ENCODE measurements around the gene DMD.

DMD gene

DNA sequence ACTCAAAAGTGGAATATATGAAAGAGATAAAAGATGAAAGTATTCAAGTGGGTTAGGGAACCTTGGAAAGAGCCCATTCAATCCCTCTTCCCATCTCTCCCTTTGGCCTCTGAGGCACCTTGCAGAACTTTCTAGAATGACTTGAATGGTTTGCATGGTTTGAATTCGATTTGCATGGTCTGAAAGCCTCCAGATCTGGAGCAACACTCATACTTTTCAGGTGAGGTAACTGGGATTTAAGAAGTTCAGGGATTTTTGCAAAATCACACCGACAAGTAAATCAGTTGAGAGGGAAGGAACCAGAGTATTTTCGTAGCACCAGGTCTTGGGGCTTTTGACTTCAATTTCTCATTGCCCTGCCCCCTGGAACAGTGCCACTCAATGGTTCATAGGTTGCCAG, 1663.5 kb downstream of the DMD start:
- in situ Hi-C loops (cut with HindIII; ENCODE audit: low sequenced_read_pairs) = no loop called here

DNA sequence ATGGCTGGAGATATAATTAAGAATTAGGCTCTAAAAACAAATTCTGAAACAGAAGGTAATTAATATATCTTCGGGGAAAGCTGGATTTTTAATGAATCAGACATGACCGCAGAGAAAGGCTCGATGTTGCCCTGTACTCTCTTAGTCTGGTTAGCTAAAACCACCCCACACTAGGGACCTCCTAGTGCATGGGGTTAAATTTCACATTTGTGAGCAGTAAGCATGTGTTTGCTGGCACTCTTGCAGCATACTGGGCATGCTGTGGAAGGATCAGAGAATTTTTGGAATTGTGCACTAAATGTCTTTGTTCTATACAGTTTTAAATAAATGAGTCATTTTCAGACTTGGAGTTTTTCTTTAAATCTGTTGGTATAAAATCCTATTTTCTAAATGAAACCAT, 1663.9 kb downstream of the DMD start:
- in situ Hi-C loops (cut with HindIII; ENCODE audit: low sequenced_read_pairs) = no loop called here

GRCh38 chrX:31546126-31546525, 1665.2 kb downstream of the DMD start:
- in situ Hi-C loops (cut with HindIII; ENCODE audit: low sequenced_read_pairs) = no loop called here

DNA sequence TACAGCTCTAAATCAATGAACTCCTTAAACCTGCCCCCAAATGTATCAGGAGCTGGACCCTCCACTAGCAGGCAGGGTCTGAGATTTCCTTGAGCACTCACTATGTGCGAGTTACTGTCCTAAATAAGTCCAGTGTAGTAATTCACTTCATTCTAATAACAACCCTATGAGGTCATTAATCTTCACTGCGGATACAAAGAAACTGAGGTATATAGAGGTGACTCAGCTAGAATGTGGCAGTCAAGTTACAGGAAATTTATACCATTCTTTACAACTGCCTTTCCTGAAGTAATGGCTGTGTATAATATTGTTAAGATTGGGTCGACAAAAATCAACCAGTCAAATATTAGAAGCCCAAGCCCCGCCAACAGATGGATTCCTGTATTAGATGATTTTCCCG, 1665.6 kb downstream of the DMD start:
- in situ Hi-C loops (cut with HindIII; ENCODE audit: low sequenced_read_pairs) = no loop called here

DNA sequence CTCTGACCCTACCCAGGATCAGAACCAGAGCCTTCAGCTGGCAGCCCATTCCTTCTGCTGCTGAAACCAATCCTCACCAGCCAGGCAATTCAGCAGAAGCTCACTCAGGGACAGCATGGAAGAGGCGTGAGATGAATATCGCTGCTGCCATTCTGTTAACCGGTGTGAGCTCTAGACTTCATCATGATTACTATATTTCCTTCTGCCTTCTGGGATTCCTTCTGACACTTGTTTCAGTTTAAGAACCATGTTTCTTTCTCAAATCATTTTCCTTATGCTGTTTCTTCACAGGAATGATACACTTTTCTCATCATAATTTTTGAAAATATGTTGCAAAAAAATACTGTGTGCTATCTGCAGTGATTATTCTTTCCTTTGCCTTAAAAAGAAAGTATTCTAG, 1666.2 kb downstream of the DMD start:
- in situ Hi-C loops (cut with HindIII; ENCODE audit: low sequenced_read_pairs) = no loop called here

- in situ Hi-C loops (cut with HindIII; ENCODE audit: low sequenced_read_pairs) = no loop called here
These were observed 1667.7 kb downstream of the DMD start for GRCh38 chrX:31543634-31544033.

- in situ Hi-C loops (cut with HindIII; ENCODE audit: low sequenced_read_pairs) = no loop called here
These were observed 1668.8 kb downstream of the DMD start for GRCh38 chrX:31542566-31542965.

DNA sequence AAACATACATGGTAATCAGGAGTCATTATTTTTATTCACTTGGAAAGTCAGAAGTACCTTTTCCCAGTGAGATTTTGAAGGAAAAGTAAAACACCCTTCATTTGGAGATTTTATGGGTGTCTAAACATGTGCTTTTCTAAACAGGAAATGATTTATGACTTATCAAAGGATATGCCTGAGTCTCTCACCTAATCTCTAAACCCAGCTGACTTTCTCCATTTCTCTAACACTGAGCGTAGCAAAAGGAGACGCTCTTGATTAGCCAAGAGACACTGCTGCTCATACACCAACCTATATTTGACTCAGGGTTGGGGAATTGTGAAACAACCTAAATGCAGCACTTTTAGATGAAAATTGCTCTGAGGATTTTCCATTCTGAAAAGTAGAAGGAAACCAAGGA, 1671.0 kb downstream of the DMD start:
- in situ Hi-C loops (cut with HindIII; ENCODE audit: low sequenced_read_pairs) = no loop called here

GRCh38 chrX:31527455-31528126, 1683.8 kb downstream of the DMD start:
- in situ Hi-C loops (cut with HindIII; ENCODE audit: low sequenced_read_pairs) = no loop called here

- in situ Hi-C loops (cut with HindIII; ENCODE audit: low sequenced_read_pairs) = no loop called here
These were observed 1687.3 kb downstream of the DMD start for GRCh38 chrX:31523884-31524536.

GRCh38 chrX:31522760-31523159, 1688.6 kb downstream of the DMD start:
- in situ Hi-C loops (cut with HindIII; ENCODE audit: low sequenced_read_pairs) = no loop called here

GRCh38 chrX:31521941-31522340, 1689.4 kb downstream of the DMD start:
- in situ Hi-C loops (cut with HindIII; ENCODE audit: low sequenced_read_pairs) = no loop called here

GRCh38 chrX:31516527-31516926, 1694.8 kb downstream of the DMD start:
- in situ Hi-C loops (cut with HindIII; ENCODE audit: low sequenced_read_pairs) = no loop called here

DNA sequence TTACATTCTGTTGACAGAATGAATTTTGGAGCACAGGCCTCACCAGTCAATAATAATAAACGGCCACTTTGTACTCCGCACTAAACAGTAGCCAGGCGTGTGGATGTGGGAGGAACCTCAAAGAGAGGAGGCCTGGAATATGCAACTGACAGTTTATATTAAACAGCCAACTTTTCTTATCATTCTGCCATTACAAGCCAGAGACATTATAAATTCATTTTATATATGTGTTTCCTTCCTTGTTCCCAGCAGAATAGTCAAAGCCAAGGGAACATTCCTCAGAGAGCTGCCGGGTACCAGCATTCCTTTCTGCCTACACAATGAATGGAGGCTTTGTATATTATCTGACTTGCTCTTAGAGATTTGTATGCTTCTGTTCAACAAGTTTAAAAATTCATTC, 1703.0 kb downstream of the DMD start:
- in situ Hi-C loops (cut with HindIII; ENCODE audit: low sequenced_read_pairs) = no loop called here

DNA sequence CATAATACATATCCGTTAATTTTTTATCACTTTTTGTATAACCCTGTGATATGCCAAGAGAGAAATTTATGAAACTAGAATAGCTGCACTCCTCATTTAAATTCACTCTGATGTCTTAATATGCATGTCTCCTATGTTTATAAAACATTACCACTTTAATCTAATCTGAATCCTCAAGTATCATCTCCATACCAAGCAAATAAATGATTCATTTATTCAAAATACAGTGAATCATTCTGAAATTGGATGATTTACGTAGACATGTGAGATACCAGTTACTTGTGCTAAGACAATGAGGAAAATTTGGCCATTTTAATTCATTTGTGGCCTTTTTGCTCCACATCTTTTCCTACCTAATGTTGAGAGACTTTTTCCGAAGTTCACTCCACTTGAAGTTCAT, 1704.4 kb downstream of the DMD start:
- in situ Hi-C loops (cut with HindIII; ENCODE audit: low sequenced_read_pairs) = no loop called here

GRCh38 chrX:31506360-31506759, 1705.0 kb downstream of the DMD start:
- in situ Hi-C loops (cut with HindIII; ENCODE audit: low sequenced_read_pairs) = no loop called here

DNA sequence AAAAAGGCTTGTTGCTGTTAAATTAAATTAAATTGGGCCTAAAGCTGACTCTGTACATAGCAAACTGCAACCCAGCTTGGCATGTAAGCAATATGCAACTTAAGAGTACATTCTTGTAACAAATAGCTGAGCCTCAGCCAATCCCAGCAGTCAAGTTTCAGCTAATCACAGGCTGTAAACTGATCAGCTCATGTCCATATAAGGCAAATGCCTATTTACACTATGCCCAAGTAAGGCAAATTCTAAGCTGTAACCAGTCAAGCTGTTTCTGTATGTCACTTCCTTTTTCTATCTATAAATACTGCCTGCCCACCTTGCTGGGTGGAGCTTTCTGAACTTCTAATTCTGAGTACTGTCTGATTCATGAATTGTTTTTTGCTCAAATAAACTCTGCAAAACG, 1710.4 kb downstream of the DMD start:
- in situ Hi-C loops (cut with HindIII; ENCODE audit: low sequenced_read_pairs) = no loop called here

DNA sequence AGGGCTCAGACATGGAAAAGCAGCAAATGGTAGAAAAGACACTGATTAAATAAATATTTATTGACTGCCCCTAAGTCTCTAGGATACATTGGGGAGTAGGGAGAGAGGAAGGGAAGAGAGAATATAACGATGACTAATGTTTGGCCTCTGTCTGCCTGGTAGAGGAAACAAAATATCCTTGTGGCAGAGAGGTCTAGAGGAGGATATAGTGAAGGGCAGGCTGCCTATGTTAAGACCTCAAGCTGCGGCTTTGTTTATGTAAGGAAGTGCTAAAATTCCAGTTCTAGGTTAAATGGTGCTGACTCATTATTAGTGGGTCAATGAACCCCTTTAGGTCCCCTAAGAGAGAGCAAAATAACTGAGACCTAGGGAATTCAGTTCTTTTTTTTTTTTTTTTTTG, 1712.2 kb downstream of the DMD start:
- in situ Hi-C loops (cut with HindIII; ENCODE audit: low sequenced_read_pairs) = no loop called here

DNA sequence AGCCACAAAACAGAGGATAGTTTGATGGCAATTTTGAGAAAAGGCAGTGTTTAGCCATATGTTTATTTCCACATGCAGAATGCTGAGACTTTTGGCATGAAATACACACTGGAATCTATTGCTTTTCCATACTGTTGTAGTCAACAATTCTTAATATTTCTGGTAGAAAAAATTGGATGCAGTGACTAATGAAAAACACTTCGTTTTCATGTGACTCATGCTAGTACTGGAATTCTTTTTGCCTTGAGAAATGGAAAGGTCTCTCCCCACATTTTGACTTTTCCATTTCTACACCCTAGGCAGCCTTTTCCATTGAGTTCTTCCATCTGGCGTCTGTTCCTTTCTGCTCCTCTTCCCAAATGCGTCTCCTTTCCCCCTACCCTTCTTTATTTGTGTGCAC, 1714.3 kb downstream of the DMD start:
- in situ Hi-C loops (cut with HindIII; ENCODE audit: low sequenced_read_pairs) = no loop called here

DNA sequence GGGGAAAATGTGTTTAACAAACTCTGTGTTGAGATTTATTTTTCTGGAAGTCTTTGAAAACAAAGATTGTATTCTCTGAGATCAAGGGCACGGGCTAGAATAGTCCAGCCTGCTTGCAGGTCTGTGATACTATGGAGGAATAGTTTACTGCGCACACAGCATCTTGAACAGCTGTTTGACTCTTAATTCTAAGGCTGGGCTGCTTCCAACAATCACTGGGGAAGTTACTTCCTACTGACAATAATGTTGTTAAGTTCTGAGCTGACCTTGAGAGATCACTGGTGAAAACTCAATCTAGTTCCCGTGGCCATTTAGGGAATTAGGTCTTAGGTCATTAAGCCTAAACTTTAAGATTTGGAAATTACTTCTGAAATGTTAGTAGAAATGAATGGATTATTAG, 1723.4 kb downstream of the DMD start:
- in situ Hi-C loops (cut with HindIII; ENCODE audit: low sequenced_read_pairs) = no loop called here

DNA sequence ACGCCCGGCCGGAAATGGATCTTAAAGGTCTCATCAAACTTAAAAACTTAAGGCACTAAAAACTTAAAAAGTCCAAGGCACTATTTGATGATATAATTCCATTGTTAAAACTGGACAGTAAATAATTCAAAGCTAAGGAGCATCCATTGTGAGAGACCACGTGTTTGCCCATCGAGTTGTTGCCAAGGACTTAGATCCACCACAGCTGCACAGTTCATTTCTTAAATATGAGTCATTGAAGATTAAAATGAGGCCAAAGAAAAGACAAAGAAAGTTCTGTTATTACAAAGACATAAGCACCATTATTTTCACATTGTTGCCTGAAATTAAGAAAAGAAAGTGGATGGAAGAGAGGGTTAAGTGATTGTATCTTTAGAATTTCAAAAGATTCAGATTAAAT, 1728.0 kb downstream of the DMD start:
- in situ Hi-C loops (cut with HindIII; ENCODE audit: low sequenced_read_pairs) = no loop called here

- in situ Hi-C loops (cut with HindIII; ENCODE audit: low sequenced_read_pairs) = no loop called here
These were observed 1730.7 kb downstream of the DMD start for GRCh38 chrX:31480696-31481095.

- in situ Hi-C loops (cut with HindIII; ENCODE audit: low sequenced_read_pairs) = no loop called here
These were observed 1740.1 kb downstream of the DMD start for GRCh38 chrX:31471229-31471628.

Measured in endothelial cell of hepatic sinusoid (primary cell).